Lung (tissue), 12 donors: Measurements from ENCODE around the gene EEF1A2. TPM values are rescaled to one million over a fixed set of nuclear protein-coding genes. Genes with fewer than 3 reads are reported as not detected.

ENCODE experiments used
- ATAC-seq: fragments of 200-7000 bp; cut with Tn5 transposase; one replicate; pipeline ENCODE4 v1.9.1; 2020; ENCODE audit warnings: moderate number of reproducible peaks; ENCODE audit not compliant: insufficient read depth, low FRiP score
- DNase-seq, 3 donors: peaks; one replicate each; pipeline ENCODE4 v3.0.0-alpha.2; 2013 to 2017
- H3K27ac ChIP-seq, 2 donors: one replicate each; pipeline ENCODE4 v1.5.1; 2013; ENCODE audit warnings: mild to moderate bottlenecking in 2 of 2, moderate library complexity in 2 of 2, control low read depth in 1 of 2, inconsistent platforms in 1 of 2, low read depth in 1 of 2, low read length in 1 of 2
- H3K27me3 ChIP-seq, 3 donors: one replicate each; pipeline ENCODE4 v1.5.1; 2013; ENCODE audit warnings: low read length in 2 of 3; ENCODE audit not compliant: control insufficient read depth in 3 of 3, insufficient read depth in 3 of 3
- H3K36me3 ChIP-seq, 4 donors: one replicate each; pipeline ENCODE4 v1.5.1; 2013; ENCODE audit warnings: low read length in 4 of 4, mild to moderate bottlenecking in 1 of 4, moderate library complexity in 1 of 4; ENCODE audit not compliant: control insufficient read depth in 4 of 4, insufficient read depth in 4 of 4
- H3K4me1 ChIP-seq, 5 donors: one replicate each; pipeline ENCODE4 v1.5.1; 2013; ENCODE audit warnings: low read length in 5 of 5, mild to moderate bottlenecking in 2 of 5, moderate library complexity in 1 of 5; ENCODE audit not compliant: control insufficient read depth in 5 of 5, insufficient read depth in 5 of 5
- H3K4me3 ChIP-seq: one replicate; pipeline ENCODE4 v1.5.1; 2013; ENCODE audit warnings: mild to moderate bottlenecking, control low read depth, moderate library complexity
- H3K9ac ChIP-seq, 2 donors: one replicate each; pipeline ENCODE4 v1.5.1; 2013; ENCODE audit warnings: low read length in 2 of 2, control low read depth in 1 of 2; ENCODE audit not compliant: insufficient read depth in 1 of 2
- H3K9me3 ChIP-seq, 4 donors: one replicate each; pipeline ENCODE4 v1.5.1; 2013; ENCODE audit warnings: low read length in 3 of 4, mild to moderate bottlenecking in 1 of 4, moderate library complexity in 1 of 4; ENCODE audit not compliant: control insufficient read depth in 4 of 4, insufficient read depth in 3 of 4
- CTCF ChIP-seq: IDR thresholded peaks from 2 replicates; pipeline ENCODE4 v1.5.1; 2012; ENCODE audit warnings: mild to moderate bottlenecking; ENCODE audit errors: control extremely low read depth, extremely low read depth
- WGBS, 2 donors: extraction: QIAGEN DNeasy Blood & Tissue Kit; methylation state at CpG; one replicate each; pipeline ENCODE4 v1.1.7; 2013; 5-methylcytosine and 5-hydroxymethylcytosine counted together
- polyA plus RNA-seq, 2 donors: library from polyadenylated mRNA; stranded (reverse); fragments of 200-250 nt; gene quantifications; one replicate each; pipeline ENCODE4 v1.2.1, GENCODE V29; 2013
- total RNA-seq, 2 donors: library from RNA; depleted of rRNA in 1 of 2; stranded (reverse); fragments of >200 nt in 1 of 2; gene quantifications; one replicate each; pipeline ENCODE4 v1.2.1, GENCODE V29; 2014 to 2021
- donor health status: control.
- donor health status: control.
- donor health status: Bipolar disorder and iron deficiency.
- donor health status: healthy.
- donor health status: DM: yes; HTN: yes; CAD: no.

Gene EEF1A2
- total and polyA plus RNA-seq, 4 donors, result 0.47 to 1.9 (median 1.0) TPM

- no peak overlapping the region for H3K4me3 ChIP-seq
- H3K36me3 ChIP-seq, result no peaks in the 10 kb centered on the region
- H3K9me3 ChIP-seq, result no peaks in the 10 kb centered on the region
- peaks cover 0 to 9% (median 0%) of the 10 kb centered on the region in 5 donors for H3K4me1 ChIP-seq
- peaks cover 0 to 10% (median 5%) of the 10 kb centered on the region in 3 donors for H3K27me3 ChIP-seq
- H3K27ac ChIP-seq, result peak overlapping the region in 1 of 2 donors; percentile 6
- ATAC-seq (no peak), DNase-seq (no peak)
- TF ChIP-seq CTCF, result no peak
- WGBS, 2 donors, result 64 to 84% methylated on average over 35 of the region's 35 CpGs
- H3K9ac ChIP-seq, result no peak overlapping the region
Observed at GRCh38 chr20:63536241-63536977, 37.5 kb upstream of the EEF1A2 start.

DNA sequence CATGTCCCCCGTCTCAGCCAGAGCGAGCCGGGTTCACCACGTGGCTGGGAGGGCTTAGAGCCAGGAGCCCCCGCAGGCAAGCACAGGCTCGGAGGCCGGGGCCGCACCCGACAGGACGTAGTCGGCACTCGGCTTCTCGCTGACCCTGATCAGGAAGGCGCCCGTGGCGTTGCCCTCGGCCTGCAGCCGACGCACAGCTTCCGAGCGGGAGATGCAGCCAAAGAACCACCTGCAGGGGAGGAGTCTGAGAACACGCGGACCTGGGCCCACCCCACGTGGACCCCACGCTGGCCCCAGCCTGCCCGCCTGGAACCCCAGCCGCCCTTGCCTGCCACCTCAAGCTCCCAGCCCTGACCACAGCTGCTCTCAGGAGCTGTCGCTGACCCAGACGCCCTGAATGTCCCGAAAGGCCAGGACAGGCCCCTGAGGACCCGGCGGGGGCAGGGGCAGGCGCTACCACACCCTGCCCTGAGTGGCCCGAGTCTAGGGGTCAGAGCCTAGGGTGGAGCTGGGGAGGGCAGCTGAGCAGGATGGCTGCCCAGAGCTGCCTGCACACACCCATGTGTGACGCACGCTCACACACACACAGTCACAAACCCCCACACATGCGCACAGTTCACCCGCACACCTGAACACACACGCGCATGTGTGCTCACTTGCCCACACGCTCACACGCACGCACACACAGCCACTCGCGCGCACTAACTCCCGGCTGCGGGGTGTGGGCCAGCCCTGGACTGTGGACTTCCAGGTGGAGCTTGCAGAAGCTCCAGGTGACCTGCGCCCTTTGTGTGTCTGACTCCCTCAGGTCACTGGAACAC lies 36.2 kb upstream of the EEF1A2 start:
- H3K27ac ChIP-seq, result no peak overlapping the region
- ATAC-seq (no peak), DNase-seq (no peak)
- TF ChIP-seq CTCF, result no peak
- peaks cover 0 to 9% (median 0%) of the 10 kb centered on the region in 5 donors for H3K4me1 ChIP-seq
- H3K4me3 ChIP-seq, result no peak overlapping the region
- no peak overlapping the region for H3K9ac ChIP-seq
- no peaks in the 10 kb centered on the region for H3K36me3 ChIP-seq
- WGBS, 2 donors, result 66 to 79% methylated on average over 44 to 49 of the region's 49 CpGs
- H3K9me3 ChIP-seq, result no peaks in the 10 kb centered on the region
- peaks cover 0 to 10% (median 5%) of the 10 kb centered on the region in 3 donors for H3K27me3 ChIP-seq

DNA sequence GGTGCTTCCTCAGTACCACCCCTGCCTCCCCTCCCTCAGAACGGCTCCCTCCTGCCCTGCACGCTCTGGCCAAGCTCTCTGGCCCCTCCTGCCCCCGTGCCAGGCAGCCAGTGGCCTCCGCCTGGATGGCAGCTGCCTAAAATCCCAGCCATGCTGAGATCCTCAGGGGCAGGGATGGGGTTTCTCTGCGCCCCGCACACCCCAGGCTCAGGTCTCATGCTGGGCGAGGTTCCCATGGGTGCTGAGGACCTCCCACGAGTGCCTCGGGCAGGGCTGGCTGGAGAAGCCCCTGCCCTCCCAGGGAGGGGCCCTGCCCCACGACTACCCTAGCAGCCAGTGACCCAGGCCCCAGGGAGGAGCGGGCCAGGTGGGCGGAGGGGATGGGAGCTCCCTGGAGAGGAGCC lies 35.5 kb upstream of the EEF1A2 start:
- no peak for ATAC-seq
- Histone ChIP-seq H3K9ac (no peak overlapping the region), H3K27ac (peak overlapping the region in 1 of 2 donors; percentile 42), H3K36me3 (no peaks in the 10 kb centered on the region), H3K4me3 (no peak overlapping the region), H3K9me3 (no peaks in the 10 kb centered on the region), H3K4me1 (peaks cover 0 to 10% (median 0%) of the 10 kb centered on the region in 5 donors), H3K27me3 (peaks cover 0 to 10% (median 5%) of the 10 kb centered on the region in 3 donors)
- 66 to 77% methylated on average over 12 of the region's 12 CpGs for WGBS, 2 donors
- DNase-seq, result no peak
- no peak for TF ChIP-seq CTCF
